Activated CD8-positive, alpha-beta T cell treated with anti-CD3 and anti-CD28 coated beads for 36 hours (primary cell): Measurements from ENCODE around the gene TSHZ1. TPM values are rescaled to one million over a fixed set of nuclear protein-coding genes. Genes with fewer than 3 reads are reported as not detected.

Experiments used
- ATAC-seq: fragments of 200-7000 bp; cut with Tn5 transposase; one replicate; pipeline ENCODE4 v1.10.0; 2021; ENCODE audit warnings: mild to moderate bottlenecking, moderate library complexity
- CTCF ChIA-PET: fragments of 350-600 bp; sonication (Branson Sonifier 250); formaldehyde crosslinking; loops from one replicate; lab custom pipeline; 2021; ENCODE audit warnings: antibody characterized with exemption; lab: Charles Lee
- POLR2A ChIA-PET: fragments of 350-600 bp; sonication (Branson Sonifier 250); formaldehyde crosslinking; loops from one replicate; lab custom pipeline; 2021; ENCODE audit warnings: antibody characterized with exemption; lab: Charles Lee
- DNase-seq: peaks from one replicate; pipeline ENCODE4 v3.0.0-alpha.2; 2020
- H3K27ac Mint-ChIP-seq: one replicate; pipeline ENCODE4 v1.8.0; 2021; ENCODE audit warnings: mild to moderate bottlenecking, mixed read lengths
- H3K27me3 Mint-ChIP-seq: one replicate; pipeline ENCODE4 v1.8.0; 2021; ENCODE audit warnings: mixed read lengths
- H3K36me3 Mint-ChIP-seq: one replicate; pipeline ENCODE4 v1.8.0; 2021; ENCODE audit warnings: low read depth, mixed read lengths
- H3K4me1 Mint-ChIP-seq: one replicate; pipeline ENCODE4 v1.8.0; 2021; ENCODE audit warnings: low read depth, mixed read lengths
- H3K4me3 Mint-ChIP-seq: one replicate; pipeline ENCODE4 v1.8.0; 2021; ENCODE audit warnings: mild to moderate bottlenecking, moderate library complexity, mixed read lengths
- H3K9me3 Mint-ChIP-seq: one replicate; pipeline ENCODE4 v1.8.0; 2021; ENCODE audit warnings: mixed read lengths
- CTCF ChIP-seq: fragments of 200-600 bp; IDR thresholded peaks from one replicate; pipeline ENCODE4 v1.8.0; 2022; ENCODE audit warnings: antibody characterized with exemption, mild to moderate bottlenecking
- intact Hi-C: fragments of 100-400 bp; cut with micrococcal nuclease; formaldehyde crosslinking; loops from one replicate; pipeline ENCODE4 v1.10.0; 2022
- total RNA-seq, 2 experiments: library from RNA; stranded (reverse); gene quantifications; one replicate each; pipeline ENCODE4 v1.2.3, GENCODE V29; 2021

TSHZ1 gene
- total RNA-seq, 2 experiments from 2014 or later, result 10.8 to 11.0 TPM

- H3K9me3 Mint-ChIP-seq, result no peaks in the 10 kb centered on the region
- ChIA-PET CTCF (interaction anchor here (0.8 to 1.3 kb wide), 3 partner anchors 14 to 100 kb away, joined by 3 to 4 read pairs (median 3); no protein-coding TSS in a partner anchor), POLR2A (no interaction called here)
- no peak overlapping the region for H3K27ac Mint-ChIP-seq
- intact Hi-C loops, result no loop called here
- TF ChIP-seq CTCF, result no peak
- H3K4me3 Mint-ChIP-seq, result no peak overlapping the region
- ATAC-seq (no peak), DNase-seq (no peak)
- no peaks in the 10 kb centered on the region for H3K27me3 Mint-ChIP-seq
- peaks cover 66% of the 10 kb centered on the region for H3K4me1 Mint-ChIP-seq
- peaks cover 1% of the 10 kb centered on the region for H3K36me3 Mint-ChIP-seq
Measured at GRCh38 chr18:75265872-75266271, 55.3 kb downstream of the TSHZ1 start.

GRCh38 chr18:75267643-75268363 is 57.2 kb downstream of the TSHZ1 start:
- DNase-seq (peak; percentile 25), ATAC-seq (peak; percentile 82)
- CTCF ChIA-PET, result no interaction called here
- Mint-ChIP-seq H3K4me3 (no peak overlapping the region), H3K36me3 (no peaks in the 10 kb centered on the region), H3K27me3 (no peaks in the 10 kb centered on the region), H3K27ac (peak overlapping the region; percentile 46), H3K9me3 (no peaks in the 10 kb centered on the region), H3K4me1 (peaks cover 60% of the 10 kb centered on the region)
- TF ChIP-seq CTCF, result no peak
- POLR2A ChIA-PET, result no interaction called here
- intact Hi-C loops, result no loop called here

- H3K4me1 Mint-ChIP-seq, result peaks cover 61% of the 10 kb centered on the region
- no peak for ATAC-seq
- no peak overlapping the region for H3K27ac Mint-ChIP-seq
- ChIA-PET POLR2A (no interaction called here), CTCF (no interaction called here)
- no peaks in the 10 kb centered on the region for H3K9me3 Mint-ChIP-seq
- no peak for DNase-seq
- H3K27me3 Mint-ChIP-seq, result no peaks in the 10 kb centered on the region
- H3K36me3 Mint-ChIP-seq, result no peaks in the 10 kb centered on the region
- intact Hi-C loops, result no loop called here
- TF ChIP-seq CTCF, result no peak
- no peak overlapping the region for H3K4me3 Mint-ChIP-seq
Measured at GRCh38 chr18:75268364-75268646, 57.7 kb downstream of the TSHZ1 start.

GRCh38 chr18:75269124-75269680 is 58.6 kb downstream of the TSHZ1 start:
- intact Hi-C loops, result no loop called here
- Mint-ChIP-seq H3K4me3 (no peak overlapping the region), H3K36me3 (no peaks in the 10 kb centered on the region), H3K27me3 (no peaks in the 10 kb centered on the region), H3K27ac (no peak overlapping the region), H3K9me3 (no peaks in the 10 kb centered on the region), H3K4me1 (peaks cover 58% of the 10 kb centered on the region)
- DNase-seq (no peak), ATAC-seq (no peak)
- POLR2A ChIA-PET, result interaction anchor here (0.7 kb wide), 1 partner anchor 8 kb away, joined by 3 read pairs; no protein-coding TSS in a partner anchor
- TF ChIP-seq CTCF, result no peak
- CTCF ChIA-PET, result no interaction called here

- Mint-ChIP-seq H3K27ac (no peak overlapping the region), H3K9me3 (no peaks in the 10 kb centered on the region), H3K4me1 (peaks cover 58% of the 10 kb centered on the region), H3K27me3 (no peaks in the 10 kb centered on the region), H3K36me3 (no peaks in the 10 kb centered on the region), H3K4me3 (no peak overlapping the region)
- ATAC-seq (no peak), DNase-seq (no peak)
- intact Hi-C loops, result no loop called here
- ChIA-PET POLR2A (interaction anchor here (0.7 kb wide), 1 partner anchor 7 kb away, joined by 3 read pairs; no protein-coding TSS in a partner anchor), CTCF (no interaction called here)
- TF ChIP-seq CTCF, result no peak
Measured at GRCh38 chr18:75269696-75270095, 59.1 kb downstream of the TSHZ1 start.
